CD4-positive, alpha-beta T cell treated with Interleukin-2 at 100 ng/mL for 4 hours (primary cell): Measurements from ENCODE around the gene DNASE1L3.
"Not testable (repeated sequence)": the region's sequence is repeated elsewhere in the genome, so short reads cannot be mapped to it uniquely, and the experiment has no call there.

Source experiments
- DNase-seq: peaks from one replicate; pipeline ENCODE4 v3.0.0-alpha.2; 2020; ENCODE audit warnings: low spot score

The DNASE1L3 gene, protein sequence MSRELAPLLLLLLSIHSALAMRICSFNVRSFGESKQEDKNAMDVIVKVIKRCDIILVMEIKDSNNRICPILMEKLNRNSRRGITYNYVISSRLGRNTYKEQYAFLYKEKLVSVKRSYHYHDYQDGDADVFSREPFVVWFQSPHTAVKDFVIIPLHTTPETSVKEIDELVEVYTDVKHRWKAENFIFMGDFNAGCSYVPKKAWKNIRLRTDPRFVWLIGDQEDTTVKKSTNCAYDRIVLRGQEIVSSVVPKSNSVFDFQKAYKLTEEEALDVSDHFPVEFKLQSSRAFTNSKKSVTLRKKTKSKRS

DNA sequence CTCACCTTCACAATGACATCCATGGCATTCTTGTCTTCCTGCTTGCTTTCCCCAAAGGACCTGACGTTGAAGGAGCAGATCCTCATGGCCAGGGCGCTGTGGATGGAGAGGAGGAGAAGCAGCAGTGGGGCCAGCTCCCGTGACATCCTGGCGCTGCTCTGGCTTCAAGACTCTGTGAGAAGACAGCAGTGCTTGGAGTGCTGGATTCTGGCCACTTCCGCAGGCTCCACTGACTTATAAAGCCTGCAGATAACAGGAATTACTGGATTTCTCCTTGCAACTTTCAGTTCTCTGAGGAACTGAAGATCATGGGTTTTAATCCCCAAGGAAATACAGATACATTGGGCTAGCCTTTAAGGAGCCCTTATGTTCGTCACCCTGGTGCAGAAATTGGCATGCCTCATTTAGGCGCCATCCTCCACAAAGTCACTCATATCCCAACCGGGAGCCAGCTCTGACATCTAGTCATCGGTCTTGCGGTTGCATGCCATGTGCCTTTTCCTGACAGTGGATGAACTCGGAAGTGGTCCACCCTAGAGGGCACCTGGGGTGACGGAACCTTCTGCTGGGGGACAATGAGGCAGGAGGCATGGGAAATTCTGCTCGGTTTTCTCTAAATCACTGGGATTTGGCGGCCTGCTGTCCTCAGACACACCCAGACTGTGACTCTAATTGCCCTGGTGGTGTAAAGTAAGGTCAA is at the start of gene DNASE1L3:
TSS of gene DNASE1L3 (minus strand) at position 212 of the 700 bp plus-strand sequence. CDS start at position 146, 66 bp downstream.
- DNase-seq, result no peak

DNA sequence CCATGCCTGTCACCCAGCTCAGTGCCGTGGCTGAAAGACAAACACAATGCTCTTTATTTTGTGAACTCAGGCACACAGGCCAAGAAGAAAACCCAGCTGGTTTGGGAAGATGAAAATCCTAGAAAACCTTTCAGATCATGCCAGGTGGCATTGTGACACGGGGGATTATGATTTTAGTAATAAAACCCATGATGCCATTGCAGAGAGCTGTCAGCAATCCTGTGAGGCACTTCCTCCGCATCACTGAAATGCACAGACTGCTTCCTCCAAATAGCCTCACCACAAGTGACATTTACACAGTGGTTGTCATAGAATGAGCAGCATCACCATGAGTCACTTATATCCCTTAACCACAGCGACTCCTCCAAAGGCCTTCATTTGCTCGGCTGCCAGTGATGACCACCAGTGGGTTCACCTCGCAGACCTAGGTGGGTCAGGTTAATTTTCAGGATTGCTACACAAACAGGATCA is 49.5 kb upstream of the DNASE1L3 start:
- DNase-seq, result no peak

DNA sequence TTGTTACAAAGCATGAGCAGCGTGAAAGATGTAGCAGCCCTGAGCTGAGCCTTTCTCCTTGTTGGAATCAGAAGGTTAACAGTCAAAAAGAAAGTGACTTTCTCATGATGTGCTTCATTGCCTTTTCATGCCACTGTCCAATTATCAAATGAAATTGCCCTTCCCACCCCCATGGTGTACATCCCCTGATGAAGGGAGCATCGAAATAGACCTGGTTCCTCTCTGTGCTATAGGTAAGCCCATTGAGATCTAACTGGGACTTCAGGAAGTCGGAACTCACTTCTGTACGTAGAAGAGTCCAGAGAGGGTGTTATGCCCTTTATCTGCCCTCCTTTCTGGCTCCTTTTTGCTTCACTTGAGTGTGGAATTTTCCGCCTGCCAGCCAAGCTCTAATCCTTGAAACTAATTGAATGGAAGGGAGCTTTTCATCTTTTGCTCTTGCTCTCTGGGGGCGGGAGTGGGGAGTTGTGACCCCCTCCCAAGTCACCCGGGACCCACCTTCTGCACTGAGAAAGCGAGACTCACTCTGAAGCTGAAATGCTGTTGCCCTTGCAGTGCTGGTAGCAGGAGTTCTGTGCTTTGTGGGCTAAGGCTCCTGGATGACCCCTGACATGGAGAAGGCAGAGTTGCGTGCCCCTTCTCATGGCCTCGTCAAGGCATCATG is 47.8 kb upstream of the DNASE1L3 start:
- DNase-seq, result no peak

DNA sequence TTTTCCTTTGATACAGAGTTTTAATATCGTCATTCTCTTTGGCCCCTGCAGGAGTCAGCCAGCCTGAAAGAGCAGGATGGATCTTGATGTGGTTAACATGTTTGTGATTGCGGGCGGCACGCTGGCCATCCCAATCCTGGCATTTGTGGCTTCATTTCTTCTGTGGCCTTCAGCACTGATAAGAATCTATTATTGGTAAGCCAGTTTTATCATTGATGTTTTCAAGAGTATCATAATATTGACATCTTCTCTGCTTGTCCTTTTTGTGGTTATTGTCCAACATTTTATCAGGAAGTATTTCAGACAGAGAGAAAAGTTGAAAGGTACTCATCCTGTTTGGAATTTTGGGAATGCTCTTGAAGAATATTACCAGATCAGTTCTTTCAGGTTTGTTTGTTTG is 45.7 kb upstream of the DNASE1L3 start:
- DNase-seq, result no peak

DNA sequence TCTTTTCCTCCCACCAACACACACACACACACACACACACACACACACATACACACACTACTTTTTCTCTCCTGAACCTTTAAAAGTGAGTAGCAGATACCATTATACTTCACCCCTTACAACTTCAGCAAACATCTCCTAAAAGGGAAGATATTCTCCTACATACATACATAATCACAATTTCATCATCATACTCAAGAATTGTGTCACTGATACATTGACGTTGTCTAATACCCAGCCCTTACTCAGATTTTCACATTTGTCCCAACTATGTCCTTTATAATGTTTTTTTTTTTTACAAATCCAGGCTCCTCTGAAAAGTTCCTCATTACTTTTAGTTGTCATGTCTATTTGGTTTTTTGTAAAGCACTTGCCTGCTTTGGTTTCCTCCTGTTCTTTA is 45.3 kb upstream of the DNASE1L3 start:
- no peak for DNase-seq

DNA sequence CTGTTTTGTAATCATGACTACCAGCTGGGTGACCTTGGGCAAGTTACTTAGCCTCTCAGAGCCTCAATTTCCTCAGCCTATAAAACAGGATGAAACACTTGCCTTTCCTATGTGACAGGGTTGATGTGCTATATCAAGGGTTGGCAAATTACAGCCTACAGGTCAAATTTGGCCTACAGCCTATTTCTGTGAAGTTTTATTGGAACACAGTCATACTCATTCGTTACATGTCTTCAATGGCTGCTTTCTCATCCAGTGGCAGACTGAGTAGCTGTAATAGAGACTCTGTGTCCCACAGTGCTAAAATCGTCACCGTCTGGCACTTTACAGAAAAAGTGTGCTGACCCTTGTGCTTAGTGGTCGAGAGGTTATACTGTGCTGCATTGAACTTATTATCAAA is 43.4 kb upstream of the DNASE1L3 start:
- no peak for DNase-seq

DNA sequence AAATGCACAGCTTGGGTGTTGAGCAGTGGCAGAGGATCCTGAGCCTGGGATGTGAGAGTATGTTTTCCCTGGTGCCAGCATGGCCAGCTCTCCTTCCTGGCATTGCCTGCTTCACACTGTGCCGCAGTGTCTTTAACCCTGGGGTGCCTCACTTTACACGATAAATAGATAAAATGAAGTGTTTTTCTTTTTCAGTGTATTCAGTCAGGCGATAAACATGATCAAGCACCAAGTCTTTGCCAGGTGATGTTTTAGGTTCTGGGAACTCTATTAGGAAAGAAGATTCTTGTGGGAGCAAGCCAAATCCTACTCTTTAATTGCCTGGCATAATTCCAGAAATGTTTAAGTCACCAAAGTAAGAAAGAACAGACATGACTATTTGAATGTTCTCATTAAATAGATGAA is 40.9 kb upstream of the DNASE1L3 start:
- no peak for DNase-seq

DNA sequence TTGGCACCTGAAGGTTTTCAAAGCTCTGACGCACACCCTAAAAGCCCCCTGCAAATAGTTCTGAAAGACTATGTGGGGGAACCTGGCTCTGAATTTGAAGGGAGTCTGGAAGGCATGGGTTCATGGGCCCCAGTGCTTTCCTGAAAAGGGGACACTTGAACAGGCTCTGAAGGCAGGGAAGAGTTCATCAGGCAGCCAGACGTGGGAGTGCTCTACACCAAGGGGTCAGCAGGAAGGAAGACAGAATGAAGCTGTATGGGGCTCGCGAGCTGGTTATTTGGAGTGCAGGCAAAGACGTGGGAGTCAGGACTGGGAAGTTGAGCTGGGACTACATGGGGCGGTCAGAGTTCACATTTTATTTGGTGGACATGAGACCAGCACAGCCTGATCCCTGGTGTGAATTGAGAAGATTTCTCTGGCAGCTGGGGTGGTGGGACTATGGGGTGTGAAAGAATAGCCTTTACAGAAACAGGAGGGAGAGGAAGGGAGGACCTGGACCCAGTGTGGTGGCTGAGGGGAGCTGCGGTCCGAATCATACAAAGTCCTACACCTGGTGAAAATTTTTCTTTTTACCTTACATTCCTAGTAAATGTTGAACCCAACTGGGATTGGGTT is 39.4 kb upstream of the DNASE1L3 start:
- DNase-seq, result no peak

DNA sequence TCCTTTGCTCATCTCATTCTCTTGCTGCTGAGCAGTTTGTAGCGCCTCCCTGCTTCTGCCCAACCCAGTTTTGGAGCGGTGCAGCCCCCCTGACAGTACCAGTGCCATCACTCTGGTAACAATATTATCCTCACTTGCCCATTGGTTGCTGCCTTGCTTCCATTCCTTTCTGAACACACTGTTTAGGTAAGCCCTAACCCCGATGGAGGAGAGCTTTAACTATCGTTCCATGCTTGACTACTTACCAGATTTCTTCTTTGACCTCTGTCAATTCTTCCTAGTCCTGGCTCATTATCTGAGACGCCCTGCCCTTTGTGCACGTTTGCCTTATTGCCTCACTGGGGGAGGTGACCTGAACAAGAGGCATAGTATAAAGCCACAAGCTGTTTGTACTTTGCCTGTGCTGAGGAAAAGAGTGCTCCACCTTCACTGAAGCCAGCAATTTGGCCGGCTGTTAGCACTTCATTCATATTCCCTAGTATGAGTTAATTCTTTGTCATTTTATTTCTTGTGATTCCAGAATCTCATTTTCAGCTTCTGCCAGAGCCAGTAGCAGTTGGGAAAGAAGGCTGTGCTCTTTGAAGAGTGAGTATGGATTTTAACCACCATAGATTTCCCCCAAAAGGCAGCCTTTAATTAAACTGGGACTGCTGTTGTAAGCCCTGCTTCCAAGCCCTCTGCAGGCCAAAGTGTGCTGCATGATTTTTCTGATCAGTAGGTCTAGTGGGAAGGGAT is 38.8 kb upstream of the DNASE1L3 start:
- DNase-seq, result no peak

DNA sequence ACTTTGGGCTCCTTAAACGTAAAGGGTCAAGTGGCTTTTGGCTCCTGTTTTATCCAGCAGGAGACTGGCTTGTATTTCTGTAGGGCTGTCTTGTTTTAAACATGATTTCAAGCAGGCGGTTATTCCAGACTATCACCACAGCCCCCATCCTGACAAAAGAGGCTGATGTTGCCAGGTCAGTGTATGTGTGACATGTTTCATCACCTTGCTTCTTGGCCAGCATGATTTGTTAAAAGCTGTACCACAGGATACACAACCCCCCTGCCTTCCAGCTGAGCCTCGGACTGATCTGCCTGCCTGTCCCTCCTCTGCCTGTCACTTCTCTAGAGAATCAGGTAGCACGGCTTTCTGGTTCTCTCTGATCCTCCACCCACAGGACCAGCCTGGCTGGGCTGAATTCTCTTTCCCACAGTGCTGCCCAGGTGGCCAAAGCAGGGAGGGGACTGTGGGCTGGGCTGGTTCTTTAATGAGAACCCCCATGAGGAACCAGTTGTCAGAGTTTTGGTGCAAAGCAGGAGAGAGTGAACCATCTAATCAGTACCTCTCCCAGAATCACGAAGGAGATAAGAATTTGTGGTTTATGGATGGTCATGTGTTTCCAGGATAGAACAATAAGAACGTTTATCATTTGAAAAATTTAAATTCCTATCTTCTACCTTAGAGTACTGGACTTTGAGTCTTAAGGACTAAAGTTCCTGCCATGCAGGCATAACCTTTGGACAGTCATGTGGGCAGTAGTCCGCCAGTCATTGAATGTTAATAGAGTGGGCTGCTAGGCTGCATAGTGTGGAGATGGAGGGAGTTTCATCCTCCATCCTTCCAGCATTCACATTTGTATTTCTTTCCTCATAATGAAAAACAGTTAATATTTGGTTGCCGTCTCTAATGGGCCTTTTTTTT is 35.6 kb upstream of the DNASE1L3 start:
- no peak for DNase-seq

DNA sequence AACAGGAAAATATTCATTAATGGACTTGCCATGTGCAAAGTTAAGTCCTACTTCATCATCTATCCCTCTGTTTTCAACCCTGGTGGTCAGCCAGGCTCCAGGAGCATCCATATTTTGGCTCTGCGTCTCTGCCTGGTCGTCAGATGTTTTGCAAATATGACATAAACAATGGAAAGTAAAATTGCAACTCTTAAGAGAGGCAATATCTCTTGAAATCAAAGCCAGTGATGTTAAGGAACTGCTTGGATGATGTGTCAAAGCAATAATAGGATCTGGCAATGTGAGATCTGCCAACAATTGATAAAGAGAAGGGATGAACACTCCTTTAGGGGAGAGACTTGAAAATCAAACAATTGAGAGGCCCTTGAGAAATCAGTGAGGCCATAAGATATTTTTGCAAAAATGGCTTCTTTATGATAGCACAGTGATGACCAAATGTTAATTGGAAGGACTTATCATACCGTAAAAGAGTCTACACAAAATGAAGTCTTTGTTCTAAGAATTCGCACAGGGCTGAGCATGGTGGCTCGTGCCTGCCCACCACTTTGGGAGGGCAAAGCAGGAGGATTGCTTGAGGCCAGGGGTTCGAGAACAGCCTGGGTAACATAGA is 33.3 kb upstream of the DNASE1L3 start:
- DNase-seq, result no peak

DNA sequence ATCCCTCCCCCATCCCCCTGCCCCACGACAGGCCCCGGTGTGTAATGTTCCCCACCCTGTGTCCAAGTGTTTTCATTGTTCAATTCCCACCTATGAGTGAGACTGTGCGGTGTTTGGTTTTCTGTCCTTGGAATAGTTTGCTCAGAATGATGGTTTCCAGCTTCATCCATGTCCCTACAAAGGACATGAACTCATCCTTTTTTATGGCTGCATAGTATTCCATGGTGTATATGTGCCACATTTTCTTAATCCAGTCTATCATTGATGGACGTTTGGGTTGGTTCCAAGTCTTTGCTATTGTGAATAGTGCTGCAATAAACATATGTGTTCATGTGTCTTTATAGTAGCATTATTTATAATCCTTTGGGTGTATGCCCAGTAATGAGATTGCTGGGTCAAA is 32.1 kb upstream of the DNASE1L3 start:
- DNase-seq, result not testable (repeated sequence)

DNA sequence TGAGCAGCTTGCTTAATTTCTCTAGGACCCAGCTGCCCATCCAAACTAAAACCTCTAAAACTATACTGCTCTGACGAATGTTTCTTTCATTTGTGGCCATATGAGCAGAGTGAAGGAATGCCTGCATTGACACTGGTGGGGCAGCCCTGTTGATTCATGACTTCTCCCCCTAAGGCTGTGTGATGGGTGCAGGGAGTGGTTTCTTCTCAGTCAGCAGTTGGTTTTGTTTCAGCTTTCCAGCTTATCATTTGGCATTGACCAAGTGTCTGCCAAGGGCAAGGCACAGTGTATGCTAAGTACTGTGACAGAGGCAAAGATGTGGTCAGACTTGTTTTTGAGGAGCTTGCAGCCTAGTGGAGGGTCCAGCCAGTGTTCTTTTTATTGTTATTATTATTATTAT is 31.6 kb upstream of the DNASE1L3 start:
- DNase-seq, result no peak

DNA sequence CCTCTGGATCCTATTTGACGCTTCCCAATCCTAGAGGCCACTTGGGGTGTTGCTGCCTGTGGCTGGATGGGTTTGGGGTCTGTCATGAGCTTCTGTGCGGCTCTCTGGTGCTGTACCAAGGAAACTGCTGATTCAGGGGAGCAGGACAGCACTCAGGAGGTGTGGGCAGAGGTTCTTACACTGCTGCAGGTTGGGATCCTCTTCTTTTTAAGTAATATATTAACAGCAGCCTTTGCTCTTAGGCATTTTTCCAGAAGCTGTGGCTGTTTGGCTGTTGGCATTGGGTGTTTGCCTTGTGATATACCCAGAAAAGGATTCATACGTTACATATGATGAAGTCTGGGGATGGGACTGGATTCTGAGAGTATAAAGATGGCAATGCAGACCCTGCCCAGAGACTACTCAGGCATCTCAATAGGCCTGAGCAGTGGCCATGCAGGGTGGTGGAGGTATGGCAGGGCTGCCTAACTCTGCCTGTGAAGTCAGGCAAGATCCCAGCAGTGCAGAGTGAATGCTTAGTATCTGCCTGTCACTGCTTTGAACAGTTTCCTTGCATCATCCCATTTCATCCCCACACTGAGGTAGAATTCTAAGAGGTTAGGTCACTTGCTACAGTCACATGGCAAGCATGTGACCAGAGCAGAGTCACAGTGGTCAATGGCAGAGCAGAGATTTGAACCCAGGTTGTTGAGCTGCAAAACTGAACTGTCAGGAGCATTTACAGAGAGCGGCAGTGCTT is 30.7 kb upstream of the DNASE1L3 start:
- DNase-seq, result no peak

DNA sequence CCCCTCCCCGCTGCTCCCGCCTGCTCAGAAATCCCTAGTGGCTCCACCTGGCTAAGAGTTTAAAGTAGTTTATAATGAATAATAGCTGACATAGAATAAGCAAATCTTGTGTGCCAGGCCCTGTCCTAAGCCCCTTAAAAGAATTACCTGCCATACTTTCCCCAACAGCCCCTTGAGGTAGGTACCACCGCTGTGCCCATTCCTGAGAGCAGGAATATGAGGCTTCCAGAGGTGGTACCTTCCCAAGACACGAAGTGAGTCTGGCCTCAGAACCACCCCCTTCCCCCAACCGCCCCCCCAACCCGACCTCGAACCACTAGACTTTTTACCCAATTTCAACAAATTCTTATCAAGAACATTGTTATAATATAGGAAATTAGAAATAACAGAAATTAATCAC is 28.1 kb upstream of the DNASE1L3 start:
- DNase-seq, result no peak

DNA sequence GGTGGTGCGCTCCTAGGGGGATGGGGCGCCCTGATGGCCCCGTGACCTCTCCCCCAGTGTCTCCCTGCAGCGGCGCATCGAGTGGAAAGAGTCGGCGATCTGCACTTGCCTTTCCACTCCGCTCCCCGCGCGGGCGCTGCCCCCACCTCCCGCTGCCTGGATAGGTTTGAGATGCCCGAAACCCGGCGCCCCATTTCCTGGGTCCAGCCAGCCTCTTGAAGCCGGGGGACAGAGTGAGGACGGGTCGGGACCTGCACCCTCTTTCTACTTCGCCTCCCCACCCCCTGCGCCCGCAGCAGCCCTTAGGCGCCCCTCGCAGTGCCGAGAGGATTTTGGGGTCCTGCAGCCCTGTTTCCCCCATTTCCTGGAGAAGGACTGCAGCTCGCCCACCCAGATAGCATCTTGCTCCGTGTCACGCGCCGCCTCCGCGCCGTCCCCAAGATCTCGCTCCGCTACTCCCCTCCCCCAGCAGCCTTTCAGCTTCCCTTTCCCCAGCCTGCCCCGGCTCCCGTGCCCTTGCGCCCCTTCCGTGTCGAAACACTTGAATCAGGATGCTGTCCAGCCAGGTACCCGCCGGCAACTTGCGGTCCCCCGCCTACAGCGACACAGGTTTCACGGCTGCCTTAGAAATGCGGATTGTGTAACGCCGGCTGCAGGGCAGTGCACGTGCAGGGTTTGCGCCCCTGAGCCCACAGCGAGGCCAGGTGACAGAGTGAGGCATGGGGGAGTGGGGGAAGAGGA is 27.3 kb upstream of the DNASE1L3 start:
- DNase-seq, result no peak

DNA sequence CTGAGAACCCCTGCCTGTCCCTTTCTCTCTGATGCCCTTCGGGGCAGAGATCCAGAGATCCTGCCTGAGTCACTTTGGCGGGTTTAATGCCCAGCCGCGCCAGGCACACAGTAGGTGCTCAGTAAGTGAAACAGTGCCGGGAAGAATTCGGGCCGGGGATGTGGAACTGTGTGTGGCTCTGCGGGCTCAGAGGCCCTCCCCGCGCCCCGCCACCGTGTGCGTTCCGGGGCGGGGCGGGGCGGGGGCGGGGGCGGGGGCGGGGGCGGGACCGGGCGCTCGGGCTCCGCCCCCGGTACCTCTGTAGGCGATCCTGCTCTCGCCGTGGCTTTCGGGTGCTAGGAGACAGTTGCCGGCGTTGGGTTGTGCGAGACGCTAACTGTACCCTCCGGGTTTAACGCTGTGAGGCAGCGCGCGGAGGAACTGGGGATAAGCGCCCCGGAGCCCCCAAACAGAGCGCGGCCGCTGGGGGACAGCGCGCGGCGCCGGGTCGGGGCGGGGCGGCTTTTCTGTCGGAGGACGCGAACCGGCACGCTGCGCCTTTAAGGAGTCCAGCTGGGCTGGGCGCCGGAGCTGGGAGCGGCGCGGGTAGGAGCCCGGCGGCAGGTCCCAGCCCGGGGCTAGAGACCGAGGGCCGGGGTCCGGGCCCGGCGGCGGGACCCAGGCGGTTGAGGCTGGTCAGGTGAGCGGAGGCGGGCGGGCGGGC is 26.6 kb upstream of the DNASE1L3 start, which contains the start of gene ABHD6:
TSS of gene ABHD6 (plus strand) at position 555 of the 703 bp plus-strand sequence. CDS start 18,795 bp downstream, outside the sequence.
- peak; percentile 84 for DNase-seq
